ACC112 (cell line): ENCODE measurements around the gene MMP24.

Experiments used
- H2AFZ ChIP-seq: fragments of 200-600 bp; sonication (generic); one replicate; pipeline ENCODE4 v1.6.0; 2017; ENCODE audit warnings: antibody characterized with exemption, low read length; ENCODE audit not compliant: unreplicated experiment
- H3K27ac ChIP-seq: fragments of 200-600 bp; sonication (generic); 2 replicates; pipeline ENCODE4 v1.5.1; 2014; ENCODE audit warnings: low read depth, mild to moderate bottlenecking, antibody characterized with exemption, low read length, moderate library complexity
- H3K27me3 ChIP-seq: fragments of 200-600 bp; sonication (generic); 2 replicates; pipeline ENCODE4 v1.6.1; 2014; ENCODE audit warnings: mild to moderate bottlenecking, antibody characterized with exemption, low read length, moderate library complexity, mixed read lengths; ENCODE audit not compliant: insufficient read depth
- H3K36me3 ChIP-seq: fragments of 200-600 bp; sonication (generic); 2 replicates; pipeline ENCODE4 v1.6.1; 2016; ENCODE audit warnings: mild to moderate bottlenecking, antibody characterized with exemption, low read length, moderate library complexity, mixed read lengths; ENCODE audit not compliant: insufficient read depth
- H3K4me1 ChIP-seq: fragments of 200-600 bp; sonication (generic); one replicate; pipeline ENCODE4 v1.6.1; 2016; ENCODE audit warnings: low read length, mixed read lengths; ENCODE audit not compliant: insufficient read depth, unreplicated experiment, control insufficient read depth
- H3K4me3 ChIP-seq: fragments of 200-600 bp; sonication (generic); 2 replicates; pipeline ENCODE4 v1.5.1; 2014; ENCODE audit warnings: mild to moderate bottlenecking, low read depth, low read length
- H3K79me2 ChIP-seq: fragments of 200-600 bp; sonication (generic); one replicate; pipeline ENCODE4 v1.6.0; 2016; ENCODE audit warnings: low read length; ENCODE audit not compliant: control insufficient read depth, unreplicated experiment, insufficient read depth

MMP24 gene

DNA sequence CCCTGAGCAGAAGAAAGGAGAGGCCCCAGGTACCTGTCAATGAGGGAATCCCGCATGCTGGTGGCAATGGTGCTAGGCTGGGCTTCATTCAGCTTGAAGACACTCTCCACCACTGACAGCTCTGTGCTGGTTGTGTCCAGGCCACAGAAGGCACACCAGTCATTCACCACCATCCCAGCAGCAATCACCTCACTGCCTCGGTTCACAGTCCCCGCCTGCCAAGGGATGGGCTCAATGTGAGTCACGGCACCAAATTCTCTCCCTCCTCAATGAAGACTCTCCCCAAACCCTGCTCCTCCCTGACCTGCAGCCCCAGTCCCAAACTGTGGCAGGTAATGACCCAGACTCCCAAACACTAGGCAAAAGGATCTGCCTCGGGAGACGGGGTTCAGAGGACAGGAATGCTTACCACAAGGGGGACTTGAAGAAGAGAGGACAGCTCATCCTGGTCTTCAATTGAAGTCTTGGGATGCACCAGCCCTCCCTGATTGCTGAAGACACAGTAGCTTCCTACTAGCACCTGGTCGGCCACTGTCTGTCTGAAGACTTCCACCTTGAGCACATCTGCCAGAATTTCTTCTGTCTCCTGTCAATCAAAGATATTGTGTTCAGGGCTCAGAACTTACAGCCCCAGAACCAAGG lies 53.2 kb downstream of the MMP24 start:
- Histone ChIP-seq H3K36me3 (peaks cover 29% of the 10 kb centered on the region), H3K79me2 (peaks cover 61% of the 10 kb centered on the region)

GRCh38 chr20:35280523-35280922 lies 54.0 kb downstream of the MMP24 start:
- Histone ChIP-seq H3K27ac (no peak overlapping the region), H2AFZ (no peak overlapping the region), H3K4me1 (peaks cover 15% of the 10 kb centered on the region), H3K4me3 (no peak overlapping the region), H3K79me2 (peaks cover 61% of the 10 kb centered on the region), H3K27me3 (no peaks in the 10 kb centered on the region), H3K36me3 (peaks cover 29% of the 10 kb centered on the region)

More for the DNA sequence above, 53.2 kb downstream of the MMP24 start:
- H3K4me1 ChIP-seq = peaks cover 11% of the 10 kb centered on the region
- H3K27me3 ChIP-seq = no peaks in the 10 kb centered on the region
- H3K27ac ChIP-seq = peak overlapping the region; percentile 54
- no peak overlapping the region for H2AFZ ChIP-seq
- H3K4me3 ChIP-seq = no peak overlapping the region

- H3K27ac ChIP-seq = no peak overlapping the region
Measured at GRCh38 chr20:35281506-35282101, 55.1 kb downstream of the MMP24 start.

GRCh38 chr20:35283441-35284266 lies 57.2 kb downstream of the MMP24 start:
- Histone ChIP-seq H3K27ac (peak overlapping the region; percentile 82), H3K4me1 (peaks cover 11% of the 10 kb centered on the region), H3K27me3 (no peaks in the 10 kb centered on the region), H3K4me3 (peak overlapping the region; percentile 87), H2AFZ (peak overlapping the region; percentile 95), H3K36me3 (peaks cover 26% of the 10 kb centered on the region), H3K79me2 (peaks cover 41% of the 10 kb centered on the region)

More at GRCh38 chr20:35281506-35282101, 55.1 kb downstream of the MMP24 start:
- H3K4me3 ChIP-seq = no peak overlapping the region
- H3K4me1 ChIP-seq = peaks cover 13% of the 10 kb centered on the region
- H3K79me2 ChIP-seq = peaks cover 50% of the 10 kb centered on the region
- no peak overlapping the region for H2AFZ ChIP-seq
- no peaks in the 10 kb centered on the region for H3K27me3 ChIP-seq
- peaks cover 29% of the 10 kb centered on the region for H3K36me3 ChIP-seq

DNA sequence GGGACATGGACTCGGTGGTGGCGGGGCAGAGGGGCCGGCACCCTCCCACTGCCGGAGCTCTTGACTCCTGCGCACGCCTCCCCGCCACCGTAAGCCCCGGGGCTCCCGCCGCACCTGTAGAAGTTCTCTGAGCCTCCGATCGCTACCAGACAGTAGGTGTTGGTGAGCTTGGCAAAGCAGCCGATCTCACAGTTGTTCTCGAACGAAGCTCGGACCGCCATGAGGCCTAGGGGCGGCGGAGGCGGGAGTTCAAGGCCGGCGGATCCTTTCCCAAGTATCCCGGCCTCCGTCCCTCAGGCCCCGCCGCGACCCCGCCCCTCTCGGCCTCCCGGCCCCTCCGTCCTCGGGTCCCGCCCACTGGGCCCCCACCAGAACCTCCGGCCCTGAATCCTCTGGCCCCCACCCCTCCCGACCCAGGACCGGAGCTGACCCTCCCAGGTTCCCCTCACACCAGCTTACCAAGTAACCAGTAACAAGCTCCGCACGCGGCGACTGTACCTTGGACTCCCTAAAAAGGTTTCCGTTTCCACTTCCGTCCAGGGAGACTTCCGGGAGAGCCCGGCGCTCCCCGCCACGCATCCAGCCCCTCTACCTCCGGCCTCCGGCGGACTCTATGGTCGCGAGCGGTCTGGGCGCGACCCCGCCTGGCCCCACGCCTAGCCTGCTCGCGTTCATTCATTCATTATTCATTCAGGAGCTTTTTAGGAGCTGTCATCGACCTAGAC lies 57.9 kb downstream of the MMP24 start, which contains the start of gene EIF6:
TSS of gene EIF6 (minus strand) at position 506 of the 725 bp plus-strand sequence. CDS start at position 221, 285 bp downstream.
- Histone ChIP-seq H3K27me3 (no peaks in the 10 kb centered on the region), H3K79me2 (peaks cover 41% of the 10 kb centered on the region), H3K4me1 (peaks cover 11% of the 10 kb centered on the region), H3K27ac (peak within 1 kb of the TSS; percentile 82), H2AFZ (peak within 1 kb of the TSS; percentile 95), H3K4me3 (peak within 1 kb of the TSS; percentile 87), H3K36me3 (peaks cover 19% of the 10 kb centered on the region)

DNA sequence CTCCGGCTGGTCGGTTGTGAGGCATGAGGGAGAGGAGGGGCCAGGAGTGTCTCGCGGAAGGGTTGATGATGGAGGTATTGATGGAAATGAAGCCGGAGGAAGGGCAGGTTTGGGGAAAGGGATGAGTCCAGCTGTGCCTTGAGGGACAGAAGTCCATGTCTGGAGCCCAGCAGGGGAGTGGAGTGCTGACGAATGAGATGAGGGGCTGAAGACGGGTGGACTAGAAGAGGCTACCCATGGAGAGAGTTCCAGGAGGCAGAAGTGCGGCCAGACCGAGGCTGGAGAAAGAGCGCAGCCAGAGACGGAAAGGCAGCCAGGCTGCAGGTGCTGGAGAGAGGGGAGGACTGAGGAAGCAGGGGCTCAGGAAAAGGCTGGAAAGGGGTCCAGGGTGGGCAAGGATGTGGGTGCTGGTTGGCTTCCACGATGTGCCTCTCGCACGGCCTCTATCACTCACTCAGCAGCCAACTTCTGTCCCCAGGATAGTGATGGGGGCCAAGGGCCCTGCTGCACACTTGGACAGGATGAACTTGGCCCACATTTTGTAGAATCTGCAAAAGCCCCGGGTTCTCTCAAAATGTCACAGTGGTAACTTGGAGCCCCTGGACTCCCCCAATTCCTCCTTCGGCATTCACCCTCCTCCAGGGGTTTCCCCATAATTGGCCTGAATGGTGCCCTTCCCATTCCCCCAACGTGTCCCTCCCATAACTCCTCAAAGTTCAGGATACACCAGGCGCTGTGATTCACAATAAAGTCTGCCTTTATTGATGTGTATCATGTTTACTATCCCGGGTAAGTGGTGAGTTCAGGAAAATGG lies 58.7 kb downstream of the MMP24 start:
- peaks cover 11% of the 10 kb centered on the region for H3K36me3 ChIP-seq
- peak overlapping the region; percentile 87 for H3K4me3 ChIP-seq
- H3K4me1 ChIP-seq = peaks cover 11% of the 10 kb centered on the region
- peak overlapping the region; percentile 95 for H2AFZ ChIP-seq
- no peaks in the 10 kb centered on the region for H3K27me3 ChIP-seq
- H3K27ac ChIP-seq = peak overlapping the region; percentile 82
- H3K79me2 ChIP-seq = peaks cover 40% of the 10 kb centered on the region

DNA sequence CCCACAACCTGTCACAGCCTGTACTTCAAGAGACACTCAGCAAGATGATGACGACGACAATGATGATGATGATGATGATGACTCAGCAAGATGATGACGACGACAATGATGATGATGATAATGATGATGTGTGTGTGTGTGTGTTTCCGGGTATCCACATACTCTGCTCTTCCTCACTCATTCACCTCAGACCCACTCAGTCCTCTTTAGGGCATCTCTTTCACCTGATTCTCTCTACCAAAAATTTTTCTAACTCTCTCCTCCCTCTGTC lies 59.3 kb downstream of the MMP24 start:
- peak overlapping the region; percentile 82; the same call in 1 of the 2 replicates for H3K27ac ChIP-seq
- H3K79me2 ChIP-seq = peaks cover 34% of the 10 kb centered on the region
- H3K4me1 ChIP-seq = peaks cover 11% of the 10 kb centered on the region
- no peaks in the 10 kb centered on the region for H3K27me3 ChIP-seq
- H2AFZ ChIP-seq = no peak overlapping the region
- peaks cover 6% of the 10 kb centered on the region for H3K36me3 ChIP-seq
- peak overlapping the region; percentile 87 for H3K4me3 ChIP-seq

GRCh38 chr20:35286077-35286898 lies 59.8 kb downstream of the MMP24 start:
- H3K27me3 ChIP-seq = no peaks in the 10 kb centered on the region
- peaks cover 5% of the 10 kb centered on the region for H3K36me3 ChIP-seq
- peaks cover 11% of the 10 kb centered on the region for H3K4me1 ChIP-seq
- H3K27ac ChIP-seq = no peak overlapping the region
- peaks cover 30% of the 10 kb centered on the region for H3K79me2 ChIP-seq
- H2AFZ ChIP-seq = no peak overlapping the region
- no peak overlapping the region for H3K4me3 ChIP-seq

- Histone ChIP-seq H2AFZ (no peak overlapping the region), H3K79me2 (peaks cover 24% of the 10 kb centered on the region), H3K4me3 (no peak overlapping the region), H3K4me1 (peaks cover 11% of the 10 kb centered on the region), H3K27me3 (no peaks in the 10 kb centered on the region), H3K36me3 (peaks cover 5% of the 10 kb centered on the region), H3K27ac (no peak overlapping the region)
Measured at GRCh38 chr20:35286899-35287508, 60.5 kb downstream of the MMP24 start.
